ENCODE data around the gene CGNL1. TPM values are rescaled to one million over a fixed set of nuclear protein-coding genes. Genes with fewer than 3 reads are reported as not detected.

Gene CGNL1
- total RNA-seq, 1 donor from 2014 or later, result 3.0 TPM

DNA sequence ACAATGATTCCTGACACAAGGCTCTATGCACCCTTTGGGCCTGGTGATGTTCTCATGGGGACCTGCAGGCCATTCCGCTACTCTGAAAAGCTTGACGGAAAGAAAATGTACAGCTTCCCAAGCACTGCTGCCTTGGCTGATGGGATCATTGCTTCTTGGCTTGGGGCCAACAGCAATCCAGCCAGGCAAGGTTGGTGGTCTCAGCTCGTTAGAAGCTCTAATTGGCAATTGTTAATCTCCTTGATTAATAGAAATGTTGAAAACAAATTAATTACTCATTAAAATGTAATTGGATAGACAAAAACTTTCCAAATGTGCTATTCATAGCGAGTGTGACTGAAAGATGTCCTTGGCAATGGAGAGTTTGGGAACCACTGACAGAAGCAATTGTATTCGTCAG lies 199.1 kb downstream of the CGNL1 start:
- Mint-ChIP-seq H3K27ac (no peak overlapping the region), H3K4me1 (no peaks in the 10 kb centered on the region), H3K36me3 (no peaks in the 10 kb centered on the region), H3K9me3 (no peaks in the 10 kb centered on the region), H3K4me3 (no peak overlapping the region), H3K27me3 (ENCODE audit: insufficient read depth, low read depth) (peaks cover 3% of the 10 kb centered on the region)
- TF ChIP-seq EZH2phosphoT487 (IDR thresholded peaks at IDR 0.05) (no peak), EZH2 (IDR thresholded peaks at IDR 0.05) (no peak)
- TF ChIP-seq, protein P1, sequence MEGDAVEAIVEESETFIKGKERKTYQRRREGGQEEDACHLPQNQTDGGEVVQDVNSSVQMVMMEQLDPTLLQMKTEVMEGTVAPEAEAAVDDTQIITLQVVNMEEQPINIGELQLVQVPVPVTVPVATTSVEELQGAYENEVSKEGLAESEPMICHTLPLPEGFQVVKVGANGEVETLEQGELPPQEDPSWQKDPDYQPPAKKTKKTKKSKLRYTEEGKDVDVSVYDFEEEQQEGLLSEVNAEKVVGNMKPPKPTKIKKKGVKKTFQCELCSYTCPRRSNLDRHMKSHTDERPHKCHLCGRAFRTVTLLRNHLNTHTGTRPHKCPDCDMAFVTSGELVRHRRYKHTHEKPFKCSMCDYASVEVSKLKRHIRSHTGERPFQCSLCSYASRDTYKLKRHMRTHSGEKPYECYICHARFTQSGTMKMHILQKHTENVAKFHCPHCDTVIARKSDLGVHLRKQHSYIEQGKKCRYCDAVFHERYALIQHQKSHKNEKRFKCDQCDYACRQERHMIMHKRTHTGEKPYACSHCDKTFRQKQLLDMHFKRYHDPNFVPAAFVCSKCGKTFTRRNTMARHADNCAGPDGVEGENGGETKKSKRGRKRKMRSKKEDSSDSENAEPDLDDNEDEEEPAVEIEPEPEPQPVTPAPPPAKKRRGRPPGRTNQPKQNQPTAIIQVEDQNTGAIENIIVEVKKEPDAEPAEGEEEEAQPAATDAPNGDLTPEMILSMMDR (IDR thresholded peaks at IDR 0.05), result no peak
- no peaks in the 10 kb centered on the region for H3F3A ChIP-seq (ENCODE audit: low read depth)
- H3K4me1 ChIP-seq, result no peaks in the 10 kb centered on the region
- no peak overlapping the region for H3K9ac ChIP-seq
- H3K27me3 ChIP-seq, result no peaks in the 10 kb centered on the region
- H3K79me2 ChIP-seq (ENCODE audit: low read depth), result no peaks in the 10 kb centered on the region
- no peak overlapping the region for H3K27ac ChIP-seq
- no peaks in the 10 kb centered on the region for H4K20me1 ChIP-seq (ENCODE audit: low read depth)
- H3K4me2 ChIP-seq, result no peak overlapping the region
- no peaks in the 10 kb centered on the region for H3K36me3 ChIP-seq
- H3K4me3 ChIP-seq, result no peak overlapping the region
- H2AFZ ChIP-seq (replicated peaks), result no peak overlapping the region
- no peak for DNase-seq (ENCODE audit: low spot score)
- no peaks in the 10 kb centered on the region for H3K9me3 ChIP-seq (ENCODE audit: low read depth)

DNA sequence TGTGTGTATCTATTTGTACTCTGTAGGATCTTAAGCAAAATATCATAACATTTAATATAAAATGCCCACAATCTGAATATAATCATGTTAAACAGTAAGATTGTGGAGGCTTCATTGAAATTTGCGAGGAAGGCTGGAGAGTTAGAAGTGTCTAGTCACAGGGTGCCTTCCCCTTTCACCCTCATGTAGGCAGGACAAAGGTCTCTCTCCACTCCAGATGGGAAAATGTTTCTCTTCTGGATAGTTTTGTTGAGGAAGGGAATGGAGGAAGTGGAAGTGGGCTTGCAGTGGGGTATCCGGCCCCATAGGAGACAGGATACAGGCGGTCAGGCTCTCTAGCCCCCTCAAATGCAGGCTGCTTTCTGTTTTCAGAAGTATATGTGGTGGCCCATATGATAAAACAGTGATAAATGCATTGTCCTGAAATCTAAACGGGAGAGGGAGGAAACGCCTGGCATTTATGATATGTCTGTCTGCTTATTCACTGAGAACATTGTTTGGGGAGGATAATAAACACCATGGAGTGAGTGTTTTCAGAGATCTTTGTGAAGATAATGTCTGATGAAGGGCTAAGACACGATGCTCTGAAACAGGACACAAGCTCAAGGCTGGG lies 202.1 kb downstream of the CGNL1 start:
- no peak overlapping the region for H3K27ac Mint-ChIP-seq
- no peaks in the 10 kb centered on the region for H3K27me3 ChIP-seq
- H3K4me1 ChIP-seq, result no peaks in the 10 kb centered on the region
- peaks cover 10% of the 10 kb centered on the region for H3K27me3 Mint-ChIP-seq (ENCODE audit: insufficient read depth, low read depth)
- no peaks in the 10 kb centered on the region for H4K20me1 ChIP-seq (ENCODE audit: low read depth)
- DNase-seq (ENCODE audit: low spot score), result no peak
- TF ChIP-seq, protein P1 (IDR thresholded peaks at IDR 0.05), result no peak
- no peak for TF ChIP-seq EZH2phosphoT487 (IDR thresholded peaks at IDR 0.05)
- no peak for TF ChIP-seq EZH2 (IDR thresholded peaks at IDR 0.05)
- no peak overlapping the region for H3K27ac ChIP-seq
- no peaks in the 10 kb centered on the region for H3F3A ChIP-seq (ENCODE audit: low read depth)
- no peaks in the 10 kb centered on the region for H3K36me3 Mint-ChIP-seq
- no peak overlapping the region for H3K9ac ChIP-seq
- H3K9me3 Mint-ChIP-seq, result peaks cover 6% of the 10 kb centered on the region
- no peak overlapping the region for H3K4me2 ChIP-seq
- no peaks in the 10 kb centered on the region for H3K79me2 ChIP-seq (ENCODE audit: low read depth)
- no peaks in the 10 kb centered on the region for H3K36me3 ChIP-seq
- H3K4me3 ChIP-seq, result no peak overlapping the region
- H3K4me3 Mint-ChIP-seq, result no peak overlapping the region
- no peaks in the 10 kb centered on the region for H3K4me1 Mint-ChIP-seq
- H3K9me3 ChIP-seq (ENCODE audit: low read depth), result no peaks in the 10 kb centered on the region
- H2AFZ ChIP-seq (replicated peaks), result no peak overlapping the region

DNA sequence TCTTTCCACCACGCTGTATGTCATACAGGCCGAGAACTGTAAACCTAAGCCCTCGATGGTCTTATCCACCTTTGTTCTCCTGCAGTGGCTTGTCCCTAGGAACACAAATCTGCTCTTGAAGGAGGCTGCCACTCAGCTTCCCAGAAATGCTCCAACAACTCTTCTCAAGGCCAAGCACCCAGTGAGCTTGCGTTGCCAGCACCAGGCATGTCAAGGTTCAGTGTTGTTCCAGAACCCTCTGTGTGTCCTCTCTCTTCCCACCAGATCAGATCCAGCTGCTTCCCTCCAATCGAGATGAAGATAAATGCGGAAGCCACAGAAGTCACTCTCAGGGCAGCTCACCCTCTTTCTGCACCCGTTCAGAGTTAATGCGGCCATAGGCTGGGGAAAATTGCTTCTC lies 204.1 kb downstream of the CGNL1 start:
- H3K27ac Mint-ChIP-seq, result no peak overlapping the region
- no peak overlapping the region for H3K4me3 ChIP-seq
- no peaks in the 10 kb centered on the region for H3K4me1 Mint-ChIP-seq
- no peaks in the 10 kb centered on the region for H3K9me3 ChIP-seq (ENCODE audit: low read depth)
- no peaks in the 10 kb centered on the region for H3K36me3 ChIP-seq
- H3K27ac ChIP-seq, result no peak overlapping the region
- H3K9ac ChIP-seq, result no peak overlapping the region
- no peak overlapping the region for H3K4me3 Mint-ChIP-seq
- H3K79me2 ChIP-seq (ENCODE audit: low read depth), result no peaks in the 10 kb centered on the region
- H3K4me1 ChIP-seq, result no peaks in the 10 kb centered on the region
- H3F3A ChIP-seq (ENCODE audit: low read depth), result no peaks in the 10 kb centered on the region
- no peak overlapping the region for H3K4me2 ChIP-seq
- H3K27me3 Mint-ChIP-seq (ENCODE audit: insufficient read depth, low read depth), result peaks cover 10% of the 10 kb centered on the region
- DNase-seq (ENCODE audit: low spot score), result no peak
- TF ChIP-seq, protein P1 (IDR thresholded peaks at IDR 0.05), result no peak
- TF ChIP-seq EZH2phosphoT487 (IDR thresholded peaks at IDR 0.05) (no peak), EZH2 (IDR thresholded peaks at IDR 0.05) (no peak)
- H3K9me3 Mint-ChIP-seq, result peaks cover 8% of the 10 kb centered on the region
- no peaks in the 10 kb centered on the region for H3K27me3 ChIP-seq
- no peak overlapping the region for H2AFZ ChIP-seq (replicated peaks)
- H4K20me1 ChIP-seq (ENCODE audit: low read depth), result no peaks in the 10 kb centered on the region
- no peaks in the 10 kb centered on the region for H3K36me3 Mint-ChIP-seq
